Panc1 (cell line): ENCODE results near the gene TFDP1. TPM values are rescaled to one million over a fixed set of nuclear protein-coding genes. Genes with fewer than 3 reads are reported as not detected.

Experiments
- ATAC-seq: fragments of 200-7000 bp; cut with Tn5 transposase; 2 replicates; pipeline ENCODE4 v1.9.1; 2020; ENCODE audit warnings: mild to moderate bottlenecking, moderate library complexity
- BruUV-seq: library from RNA; stranded (reverse); fragments of 400-500 nt; replicated peaks from 2 replicates; lab custom pipeline; 2021; lab: Mats Ljungman, UMichigan
- CTCF ChIA-PET: fragments of 300-600 bp; sonication (Branson Sonifier 250); formaldehyde crosslinking; loops from one replicate; lab custom pipeline; 2022; ENCODE audit warnings: antibody characterized with exemption; lab: Charles Lee
- POLR2A ChIA-PET: fragments of 300-600 bp; sonication (Branson Sonifier 250); formaldehyde crosslinking; loops from one replicate; lab custom pipeline; 2022; ENCODE audit warnings: antibody characterized with exemption; lab: Charles Lee
- DNase-seq: peaks from one replicate; pipeline ENCODE4 v3.0.0-alpha.2; 2010; ENCODE audit warnings: low read depth, low spot score
- H3K27ac ChIP-seq: 2 replicates; pipeline ENCODE4 v1.5.1; 2011; ENCODE audit warnings: mild to moderate bottlenecking, low read length, inconsistent platforms
- H3K27me3 ChIP-seq: fragments of 200-500 bp; sonication (Bioruptor generic); 2 replicates; pipeline ENCODE4 v1.6.0; 2014; ENCODE audit warnings: low read length, inconsistent platforms; ENCODE audit not compliant: control insufficient read depth, insufficient read depth
- H3K36me3 ChIP-seq: fragments of 200-500 bp; sonication (Bioruptor generic); 2 replicates; pipeline ENCODE4 v1.5.1; 2014; ENCODE audit warnings: inconsistent platforms, mild to moderate bottlenecking, low read length, moderate library complexity; ENCODE audit not compliant: control insufficient read depth, insufficient read depth
- H3K4me1 ChIP-seq: 2 replicates; pipeline ENCODE4 v1.5.1; 2011; ENCODE audit warnings: inconsistent platforms, mild to moderate bottlenecking, low read length, moderate library complexity; ENCODE audit not compliant: control insufficient read depth, insufficient read depth
- H3K4me3 ChIP-seq, 2 experiments: 2 replicates each; pipeline ENCODE4 v1.5.1; 2011 to 2012; ENCODE audit warnings: low read depth in 2 of 2, low read length in 2 of 2, mild to moderate bottlenecking in 2 of 2, inconsistent platforms in 1 of 2, moderate library complexity in 1 of 2
- H3K9me3 ChIP-seq: fragments of 200-500 bp; sonication (Bioruptor generic); 2 replicates; pipeline ENCODE4 v1.5.1; 2014; ENCODE audit warnings: low read depth, mild to moderate bottlenecking, inconsistent platforms, low read length, moderate library complexity; ENCODE audit not compliant: control insufficient read depth, insufficient read depth
- CTCF ChIP-seq: fragments of 450-650 bp; IDR thresholded peaks from 2 replicates; pipeline ENCODE4 v1.5.1; 2017; ENCODE audit warnings: mild to moderate bottlenecking
- POLR2AphosphoS5 ChIP-seq: IDR thresholded peaks from 2 replicates; pipeline ENCODE4 v1.6.1; 2012; ENCODE audit warnings: mild to moderate bottlenecking, low read depth, low read length, moderate library complexity
- REST ChIP-seq, 2 experiments: IDR thresholded peaks; 2 replicates each; pipeline ENCODE4 v1.6.1; 2011 to 2012; ENCODE audit warnings: low read depth in 2 of 2, control low read depth in 1 of 2, low read length in 1 of 2, mild to moderate bottlenecking in 1 of 2, moderate library complexity in 1 of 2; ENCODE audit not compliant: insufficient read depth in 1 of 2
- SIN3A ChIP-seq: IDR thresholded peaks from 2 replicates; pipeline ENCODE4 v1.6.1; 2012; ENCODE audit warnings: low read depth, mild to moderate bottlenecking, low read length, moderate library complexity, borderline replicate concordance; ENCODE audit not compliant: insufficient read depth
- TCF7L2 ChIP-seq: IDR thresholded peaks from 2 replicates; pipeline ENCODE4 v1.6.1; 2011; ENCODE audit warnings: mild to moderate bottlenecking, low read depth, low read length, inconsistent platforms
- in situ Hi-C: cut with HindIII; loops from 2 replicates; pipeline ENCODE4 v1.10.0; 2016; ENCODE audit warnings: low sequenced_read_pairs, low pct_unique_long_range_greater_than_20kb
- intact Hi-C: fragments of 100-400 bp; cut with micrococcal nuclease; formaldehyde crosslinking; loops from one replicate; pipeline ENCODE4 v1.10.0; 2022; ENCODE audit not compliant: unreplicated experiment
- total RNA-seq: library from RNA; stranded (reverse); gene quantifications from one replicate; pipeline ENCODE4 v1.2.1, GENCODE V29; 2021; ENCODE audit not compliant: unreplicated experiment

The TFDP1 gene
- total RNA-seq, 1 experiment from 2014 or later: 91.6 TPM

- ATAC-seq (no peak), DNase-seq (no peak)
- POLR2A ChIA-PET: no interaction called here
- TF ChIP-seq TCF7L2 (no peak), POLR2AphosphoS5 (no peak), REST (IDR thresholded peaks at IDR 0.05; ENCODE audit: insufficient read depth in 1 of 2, low read depth in 2 of 2, low read length in 1 of 2) (no peak), CTCF (no peak), SIN3A (no peak)
- H3K27me3 ChIP-seq: no peaks in the 10 kb centered on the region
- H3K27ac ChIP-seq: no peak overlapping the region
- H3K4me3 ChIP-seq: no peak overlapping the region
- intact Hi-C loops (no loop called here), in situ Hi-C loops (no loop called here)
- no peaks in the 10 kb centered on the region for H3K36me3 ChIP-seq
- CTCF ChIA-PET: no interaction called here
- H3K9me3 ChIP-seq: no peaks in the 10 kb centered on the region
- no TSS peak for BruUV-seq
- peaks cover 10% of the 10 kb centered on the region for H3K4me1 ChIP-seq
Observed at GRCh38 chr13:113650731-113651148, 66.2 kb downstream of the TFDP1 start.

- ChIA-PET CTCF (no interaction called here), POLR2A (no interaction called here)
- intact Hi-C loops: no loop called here
- Histone ChIP-seq H3K27ac (no peak overlapping the region), H3K9me3 (no peaks in the 10 kb centered on the region), H3K4me1 (peaks cover 7% of the 10 kb centered on the region), H3K27me3 (no peaks in the 10 kb centered on the region), H3K36me3 (no peaks in the 10 kb centered on the region), H3K4me3 (no peak overlapping the region)
- DNase-seq (no peak), ATAC-seq (no peak)
- BruUV-seq: no TSS peak
- TF ChIP-seq SIN3A (no peak), POLR2AphosphoS5 (no peak), REST (IDR thresholded peaks at IDR 0.05; ENCODE audit: insufficient read depth in 1 of 2, low read depth in 2 of 2, low read length in 1 of 2) (no peak)
- in situ Hi-C loops: no loop called here
Observed at GRCh38 chr13:113651511-113652403, 67.2 kb downstream of the TFDP1 start.
